Thyroid gland (tissue), 4 donors: ENCODE results near the gene POR. TPM values are rescaled to one million over a fixed set of nuclear protein-coding genes. Genes with fewer than 3 reads are reported as not detected.
"Not testable (repeated sequence)": the region's sequence is repeated elsewhere in the genome, so short reads cannot be mapped to it uniquely, and the experiment has no call there.

Experiments used
- DNase-seq, 2 donors: peaks; one replicate each; pipeline ENCODE4 v3.0.0-alpha.2; 2019
- H3K27ac ChIP-seq, 3 donors: fragments of 200-600 bp; sonication (generic); 1 replicate in 2 of 3; 2 replicates in 1 of 3; pipeline ENCODE4 v1.5.1; 2016 to 2019; ENCODE audit warnings: mild to moderate bottlenecking in 1 of 3, moderate library complexity in 1 of 3
- H3K27me3 ChIP-seq: fragments of 200-600 bp; sonication (generic); one replicate; pipeline ENCODE4 v1.5.1; 2019
- H3K36me3 ChIP-seq, 2 donors: fragments of 200-600 bp; sonication (generic); one replicate each; pipeline ENCODE4 v1.5.1; 2016 to 2019
- H3K4me1 ChIP-seq, 2 donors: fragments of 200-600 bp; sonication (generic); one replicate each; pipeline ENCODE4 v1.5.1; 2017 to 2019
- H3K4me3 ChIP-seq, 3 donors: fragments of 200-600 bp; sonication (generic); replicated peaks in 1 of 3; 1 replicate in 2 of 3; 2 replicates in 1 of 3; pipeline ENCODE4 v1.5.1; 2016; ENCODE audit warnings: mild to moderate bottlenecking in 1 of 3
- H3K9me3 ChIP-seq: fragments of 200-600 bp; sonication (generic); one replicate; pipeline ENCODE4 v1.5.1; 2017
- POLR2A ChIP-seq, 2 donors: fragments of 450-650 bp; IDR thresholded peaks; one replicate each; pipeline ENCODE4 v1.6.1; 2017; ENCODE audit warnings: antibody characterized with exemption in 2 of 2, mild to moderate bottlenecking in 2 of 2, moderate library complexity in 1 of 2
- WGBS, 2 donors: methylation state at CpG; one replicate each; pipeline ENCODE4 v1.1.5; 2017; 5-methylcytosine and 5-hydroxymethylcytosine counted together
- intact Hi-C: fragments of 100-400 bp; cut with DNase I; formaldehyde crosslinking; loops from one replicate; pipeline ENCODE4 v1.15.1; 2023
- microRNA-seq: library from miRNA; unstranded; fragments of <30 nt; microRNA quantifications from one replicate; pipeline ENCODE4, GENCODE V29; 2016
- small RNA-seq: library from RNA; depleted of rRNA; stranded (forward); fragments of <200 nt; gene quantifications from one replicate; pipeline ENCODE3, GENCODE V24; 2016
- total RNA-seq, 4 donors: library from RNA; depleted of rRNA; stranded (reverse); fragments of >200 nt; gene quantifications; one replicate each; pipeline ENCODE4 v1.2.3, GENCODE V29; 2016
- TF ChIP-seq, protein P1 (sequence below), 6 experiments: fragments of 200-600 bp in 3 of 6; fragments of 450-650 bp in 3 of 6; sonication (generic) in 3 of 6; IDR thresholded peaks; one replicate each; pipeline ENCODE4 v1.5.1; 2016 to 2019; ENCODE audit warnings: antibody characterized with exemption in 6 of 6, mild to moderate bottlenecking in 2 of 6, inconsistent platforms in 1 of 6, moderate library complexity in 1 of 6

Gene POR
- total RNA-seq, 4 donors from 2014 or later, result 141 to 341 (median 285) TPM

DNA sequence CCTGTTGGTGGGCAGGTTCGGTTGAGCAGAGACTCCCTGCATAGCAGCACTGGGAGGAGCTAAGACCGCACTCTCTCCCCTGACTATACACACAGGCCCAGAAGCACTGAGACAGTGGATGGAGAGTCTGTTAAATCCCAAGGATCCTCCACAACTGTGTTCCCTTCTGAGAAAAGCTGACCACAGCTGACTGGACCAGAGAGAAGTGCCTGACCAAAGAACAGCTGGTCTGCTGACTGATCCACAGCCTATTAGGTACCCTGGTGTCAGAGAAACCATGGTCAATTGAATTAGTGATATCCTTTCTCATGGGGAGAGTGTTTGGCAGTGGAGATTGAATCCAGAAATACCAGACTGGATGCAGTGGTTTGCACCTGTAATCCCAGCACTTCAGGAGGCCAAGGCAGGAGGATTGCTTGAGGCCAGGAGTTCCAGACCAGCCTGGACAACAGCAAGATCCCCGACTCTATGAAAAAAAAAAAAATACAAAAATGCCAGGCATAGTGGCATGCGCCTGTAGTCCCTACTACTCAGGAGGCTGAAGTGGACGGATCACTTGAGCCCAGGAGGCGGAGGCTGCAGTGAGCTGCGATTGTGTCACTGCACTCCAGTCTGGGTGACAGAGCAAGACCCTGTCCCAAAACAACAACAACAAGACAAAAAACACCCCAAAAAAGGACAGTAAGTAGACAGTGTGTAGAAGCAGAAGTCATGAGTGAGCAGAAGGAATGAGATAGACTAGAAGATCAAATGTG, 107.2 kb downstream of the POR start:
- intact Hi-C loops, result no loop called here
- H3K9me3 ChIP-seq, result no peaks in the 10 kb centered on the region
- no peak overlapping the region for H3K4me3 ChIP-seq
- 79 to 85% methylated on average over 7 of the region's 7 CpGs for WGBS, 2 donors
- H3K36me3 ChIP-seq, result no peaks in the 10 kb centered on the region
- H3K4me1 ChIP-seq, result no peaks in the 10 kb centered on the region
- DNase-seq, result peak in 1 of 2 donors; percentile 5
- TF ChIP-seq, protein P1, sequence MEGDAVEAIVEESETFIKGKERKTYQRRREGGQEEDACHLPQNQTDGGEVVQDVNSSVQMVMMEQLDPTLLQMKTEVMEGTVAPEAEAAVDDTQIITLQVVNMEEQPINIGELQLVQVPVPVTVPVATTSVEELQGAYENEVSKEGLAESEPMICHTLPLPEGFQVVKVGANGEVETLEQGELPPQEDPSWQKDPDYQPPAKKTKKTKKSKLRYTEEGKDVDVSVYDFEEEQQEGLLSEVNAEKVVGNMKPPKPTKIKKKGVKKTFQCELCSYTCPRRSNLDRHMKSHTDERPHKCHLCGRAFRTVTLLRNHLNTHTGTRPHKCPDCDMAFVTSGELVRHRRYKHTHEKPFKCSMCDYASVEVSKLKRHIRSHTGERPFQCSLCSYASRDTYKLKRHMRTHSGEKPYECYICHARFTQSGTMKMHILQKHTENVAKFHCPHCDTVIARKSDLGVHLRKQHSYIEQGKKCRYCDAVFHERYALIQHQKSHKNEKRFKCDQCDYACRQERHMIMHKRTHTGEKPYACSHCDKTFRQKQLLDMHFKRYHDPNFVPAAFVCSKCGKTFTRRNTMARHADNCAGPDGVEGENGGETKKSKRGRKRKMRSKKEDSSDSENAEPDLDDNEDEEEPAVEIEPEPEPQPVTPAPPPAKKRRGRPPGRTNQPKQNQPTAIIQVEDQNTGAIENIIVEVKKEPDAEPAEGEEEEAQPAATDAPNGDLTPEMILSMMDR (IDR thresholded peaks at IDR 0.05), result no peak
- no peak overlapping the region for H3K27ac ChIP-seq
- H3K27me3 ChIP-seq, result no peaks in the 10 kb centered on the region

- intact Hi-C loops, result no loop called here
These were observed 108.0 kb downstream of the POR start for GRCh38 chr7:76023002-76023401.

GRCh38 chr7:76029682-76030081, 114.7 kb downstream of the POR start:
- H3K9me3 ChIP-seq, H3K4me1 ChIP-seq, H3K27me3 ChIP-seq, H3K27ac ChIP-seq, intact Hi-C loops, H3K36me3 ChIP-seq, DNase-seq, H3K4me3 ChIP-seq: not testable (repeated sequence)
- 87 to 95% methylated on average over 7 of the region's 7 CpGs for WGBS, 2 donors

More at GRCh38 chr7:76023002-76023401, 108.0 kb downstream of the POR start:
- Histone ChIP-seq H3K9me3 (no peaks in the 10 kb centered on the region), H3K4me3 (no peak overlapping the region), H3K27ac (no peak overlapping the region), H3K27me3 (no peaks in the 10 kb centered on the region), H3K4me1 (no peaks in the 10 kb centered on the region), H3K36me3 (peaks cover 0 to under 1% of the 10 kb centered on the region in 2 donors)
- TF ChIP-seq, protein P1 (IDR thresholded peaks at IDR 0.05), result no peak
- TF ChIP-seq POLR2A (IDR thresholded peaks at IDR 0.05), result no peak
- DNase-seq, result no peak
- 42 to 46% methylated on average over 4 of the region's 4 CpGs for WGBS, 2 donors

- Histone ChIP-seq H3K4me3 (no peak overlapping the region), H3K27ac (no peak overlapping the region), H3K4me1 (no peaks in the 10 kb centered on the region), H3K9me3 (no peaks in the 10 kb centered on the region), H3K36me3 (peaks cover 0 to 3% of the 10 kb centered on the region in 2 donors), H3K27me3 (no peaks in the 10 kb centered on the region)
- DNase-seq, result no peak
- 91 to 100% methylated on average over 1 of the region's 1 CpG for WGBS, 2 donors
- TF ChIP-seq POLR2A (IDR thresholded peaks at IDR 0.05), result no peak
- TF ChIP-seq, protein P1 (IDR thresholded peaks at IDR 0.05), result no peak
- intact Hi-C loops, result no loop called here
These were observed 117.0 kb downstream of the POR start for GRCh38 chr7:76031964-76032363.

Small RNA genes lying within 50 kb of the gene (microRNA-seq; reads per million reads assigned to microRNA genes)
- gene MIR4651, result not detected

Small RNA genes lying within 50 kb of the gene (small RNA-seq; reads per million reads assigned to genes)
- gene SNORA14A, result 42.1 reads per million, percentile 95 among the genes with 10 or more reads in this experiment

Other genes with a start within 250 kb of the POR start
- gene HIP1, start 176.2 kb upstream of the POR start, total RNA-seq, result 10 to 100 TPM; 25.4 to 39.6 (median 28.1) TPM
- not detected for gene CCL26, start 142.9 kb upstream of the POR start, total RNA-seq
- gene CCL24, start 101.3 kb upstream of the POR start, total RNA-seq, result not detected
- 100 to 1,000 TPM in 3 of 4 donors, 10 to 100 TPM in 1; 68.9 to 170 (median 129) TPM for gene RHBDD2, start 36.1 kb upstream of the POR start, total RNA-seq
- gene TMEM120A, start 79.4 kb downstream of the POR start, total RNA-seq, result 10 to 100 TPM; 25.4 to 38.2 (median 34.9) TPM
- gene STYXL1, start 132.8 kb downstream of the POR start, total RNA-seq, result 10 to 100 TPM; 14.5 to 53.7 (median 29.1) TPM
- gene MDH2, start 133.0 kb downstream of the POR start, total RNA-seq, result 100 to 1,000 TPM in 2 of 4 donors, 10 to 100 TPM in 2; 70.8 to 119 (median 95.2) TPM